SK-N-SH treated with all-trans-retinoic acid at 6 μM for 48 hours (cell line): ENCODE measurements around the gene RUSF1.

Source experiments
- BACH2 ChIP-seq: fragments of 250-450 bp; sonication (Bioruptor Pico); IDR thresholded peaks from 2 replicates; pipeline ENCODE4 v1.9.0; 2021; ENCODE audit warnings: mild to moderate bottlenecking, borderline replicate concordance
- PPARA ChIP-seq: fragments of 250-450 bp; sonication (Bioruptor Pico); IDR thresholded peaks from 2 replicates; pipeline ENCODE4 v1.5.0; 2020; ENCODE audit warnings: mild to moderate bottlenecking, borderline replicate concordance
- SNAI2 ChIP-seq: fragments of 250-450 bp; sonication (Bioruptor Pico); IDR thresholded peaks from 2 replicates; pipeline ENCODE4 v1.5.0; 2020; ENCODE audit warnings: mild to moderate bottlenecking, moderate library complexity
- TCF4 ChIP-seq: fragments of 250-450 bp; sonication (Bioruptor Pico); IDR thresholded peaks from 2 replicates; pipeline ENCODE4 v1.8.0; 2021; ENCODE audit warnings: mild to moderate bottlenecking, moderate library complexity, borderline replicate concordance
- ZC3H10 ChIP-seq: fragments of 250-450 bp; sonication (Bioruptor Pico); IDR thresholded peaks from 2 replicates; pipeline ENCODE4 v1.5.1; 2021; ENCODE audit warnings: mild to moderate bottlenecking, moderate library complexity
- ZNF70 ChIP-seq: fragments of 450-650 bp; formaldehyde crosslinking; IDR thresholded peaks from 2 replicates; pipeline ENCODE4 v1.5.0; 2020; ENCODE audit warnings: mild to moderate bottlenecking, moderate library complexity
- TF ChIP-seq, protein P1 (sequence below): fragments of 250-450 bp; sonication (Bioruptor Pico); IDR thresholded peaks from 2 replicates; pipeline ENCODE4 v1.8.0; 2020; ENCODE audit warnings: mild to moderate bottlenecking, moderate library complexity, borderline replicate concordance

DNA sequence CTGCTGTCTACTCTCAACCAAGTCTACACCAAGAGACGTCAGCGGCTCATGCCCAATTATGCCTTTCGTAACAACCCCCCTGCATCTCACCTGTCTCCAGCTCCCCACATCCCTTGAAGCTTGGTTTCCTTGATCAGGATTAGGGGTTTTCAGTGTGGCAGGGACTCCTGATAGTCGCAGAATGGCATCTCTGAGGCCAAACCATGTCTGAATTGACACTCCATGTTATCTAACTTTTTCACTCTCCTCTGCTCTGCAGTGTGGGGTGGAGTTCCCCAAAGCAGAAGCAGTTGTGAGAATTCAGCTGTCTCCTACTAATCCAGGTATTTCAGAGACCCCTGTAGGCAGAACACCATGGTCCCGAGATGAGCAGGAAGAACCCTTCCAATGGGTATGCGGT is 13.9 kb upstream of the RUSF1 start:
- TF ChIP-seq SNAI2 = no peak
- TF ChIP-seq PPARA (CRISPR knock-in tag) = no peak
- no peak for TF ChIP-seq BACH2 (CRISPR knock-in tag)
- TF ChIP-seq ZNF70 = no peak
- no peak for TF ChIP-seq TCF4 (CRISPR knock-in tag)
- TF ChIP-seq, protein P1, sequence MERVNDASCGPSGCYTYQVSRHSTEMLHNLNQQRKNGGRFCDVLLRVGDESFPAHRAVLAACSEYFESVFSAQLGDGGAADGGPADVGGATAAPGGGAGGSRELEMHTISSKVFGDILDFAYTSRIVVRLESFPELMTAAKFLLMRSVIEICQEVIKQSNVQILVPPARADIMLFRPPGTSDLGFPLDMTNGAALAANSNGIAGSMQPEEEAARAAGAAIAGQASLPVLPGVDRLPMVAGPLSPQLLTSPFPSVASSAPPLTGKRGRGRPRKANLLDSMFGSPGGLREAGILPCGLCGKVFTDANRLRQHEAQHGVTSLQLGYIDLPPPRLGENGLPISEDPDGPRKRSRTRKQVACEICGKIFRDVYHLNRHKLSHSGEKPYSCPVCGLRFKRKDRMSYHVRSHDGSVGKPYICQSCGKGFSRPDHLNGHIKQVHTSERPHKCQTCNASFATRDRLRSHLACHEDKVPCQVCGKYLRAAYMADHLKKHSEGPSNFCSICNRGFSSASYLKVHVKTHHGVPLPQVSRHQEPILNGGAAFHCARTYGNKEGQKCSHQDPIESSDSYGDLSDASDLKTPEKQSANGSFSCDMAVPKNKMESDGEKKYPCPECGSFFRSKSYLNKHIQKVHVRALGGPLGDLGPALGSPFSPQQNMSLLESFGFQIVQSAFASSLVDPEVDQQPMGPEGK (CRISPR knock-in tag) = no peak
- no peak for TF ChIP-seq ZC3H10 (CRISPR knock-in tag)
